ENCODE results near the gene RPH3AL. TPM values are rescaled to one million over a fixed set of nuclear protein-coding genes. Genes with fewer than 3 reads are reported as not detected.
A peak's percentile ranks its signal among the peaks of the same experiment; 100 is the strongest.

RPH3AL gene
- polyA plus RNA-seq, 3 donors: 0.71 to 1.9 (median 1.5) TPM

GRCh38 chr17:289409-289808, 63.2 kb downstream of the RPH3AL start:
- H2AFZ ChIP-seq (ENCODE audit: insufficient read depth, low read depth, low read length, poor library complexity, severe bottlenecking): no peak overlapping the region
- no peaks in the 10 kb centered on the region for H4K20me1 ChIP-seq (ENCODE audit: insufficient read depth, low read length)
- Mint-ChIP-seq H3K27me3 (ENCODE audit: low read depth in 3 of 3) (peaks cover 13 to 24% (median 16%) of the 10 kb centered on the region in 3 donors), H3K27ac (peak overlapping the region in 1 of 7 donors; percentile 51), H3K9me3 (peaks cover 0 to 3% (median 0%) of the 10 kb centered on the region in 7 donors), H3K4me1 (peaks cover 30% of the 10 kb centered on the region), H3K36me3 (no peaks in the 10 kb centered on the region), H3K4me3 (no peak overlapping the region)
- no peak overlapping the region for H3K27ac ChIP-seq (ENCODE audit: low read depth in 1 of 2, low read length in 2 of 2)
- no peak overlapping the region for H3K4me3 ChIP-seq (replicated peaks in 1 of 3; ENCODE audit: low read depth in 2 of 3, low read length in 3 of 3)
- no peak for TF ChIP-seq CTCF (IDR thresholded peaks at IDR 0.05)
- WGBS (ENCODE audit: insufficient coverage): 89% methylated on average over 17 of the region's 18 CpGs
- DNase-seq: no peak
- no peak overlapping the region for H3K4me2 ChIP-seq (replicated peaks; ENCODE audit: extremely low read depth, low read length, poor library complexity, severe bottlenecking)
- H3K36me3 ChIP-seq (replicated peaks in 1 of 2; ENCODE audit: control insufficient read depth in 1 of 2, insufficient read depth in 2 of 2, low read length in 2 of 2): no peaks in the 10 kb centered on the region
- no peak overlapping the region for H3K9ac ChIP-seq (ENCODE audit: insufficient read depth, low read length, poor library complexity, severe bottlenecking)
- H3K79me2 ChIP-seq (ENCODE audit: insufficient read depth, low read length): no peaks in the 10 kb centered on the region
- H3K4me1 ChIP-seq (ENCODE audit: control insufficient read depth in 1 of 2, insufficient read depth in 2 of 2, low read length in 2 of 2): peaks cover 0 to 9% of the 10 kb centered on the region in 2 donors
- H3K9me3 ChIP-seq (replicated peaks in 1 of 2; ENCODE audit: control insufficient read depth in 1 of 2, insufficient read depth in 1 of 2, low read length in 2 of 2): no peaks in the 10 kb centered on the region
- H3K27me3 ChIP-seq (ENCODE audit: control insufficient read depth in 2 of 2, insufficient read depth in 2 of 2, low read length in 2 of 2): peaks cover 0 to 2% of the 10 kb centered on the region in 2 donors
- intact Hi-C loops (cut with micrococcal nuclease): no loop called here

- Histone ChIP-seq H3K9ac (ENCODE audit: insufficient read depth, low read length, poor library complexity, severe bottlenecking) (no peak overlapping the region), H3K4me1 (ENCODE audit: control insufficient read depth in 1 of 2, insufficient read depth in 2 of 2, low read length in 2 of 2) (peaks cover 0 to 9% of the 10 kb centered on the region in 2 donors), H3K4me2 (replicated peaks; ENCODE audit: extremely low read depth, low read length, poor library complexity, severe bottlenecking) (no peak overlapping the region), H3K9me3 (replicated peaks in 1 of 2; ENCODE audit: control insufficient read depth in 1 of 2, insufficient read depth in 1 of 2, low read length in 2 of 2) (no peaks in the 10 kb centered on the region), H3K27me3 (ENCODE audit: control insufficient read depth in 2 of 2, insufficient read depth in 2 of 2, low read length in 2 of 2) (peaks cover 0 to 2% of the 10 kb centered on the region in 2 donors), H3K79me2 (ENCODE audit: insufficient read depth, low read length) (no peaks in the 10 kb centered on the region), H2AFZ (ENCODE audit: insufficient read depth, low read depth, low read length, poor library complexity, severe bottlenecking) (no peak overlapping the region), H3K4me3 (replicated peaks in 1 of 3; ENCODE audit: low read depth in 2 of 3, low read length in 3 of 3) (no peak overlapping the region), H3K27ac (ENCODE audit: low read depth in 1 of 2, low read length in 2 of 2) (no peak overlapping the region), H3K36me3 (replicated peaks in 1 of 2; ENCODE audit: control insufficient read depth in 1 of 2, insufficient read depth in 2 of 2, low read length in 2 of 2) (no peaks in the 10 kb centered on the region), H4K20me1 (ENCODE audit: insufficient read depth, low read length) (no peaks in the 10 kb centered on the region)
- 39% methylated on average over 2 of the region's 17 CpGs for WGBS (ENCODE audit: insufficient coverage)
- H3K4me3 Mint-ChIP-seq: no peak overlapping the region
- intact Hi-C loops (cut with micrococcal nuclease): no loop called here
- H3K9me3 Mint-ChIP-seq: peaks cover 0 to 2% (median 0%) of the 10 kb centered on the region in 7 donors
- H3K4me1 Mint-ChIP-seq: peaks cover 25% of the 10 kb centered on the region
- no peak overlapping the region for H3K27ac Mint-ChIP-seq
- no peaks in the 10 kb centered on the region for H3K36me3 Mint-ChIP-seq
- DNase-seq: no peak
- peaks cover 9 to 19% (median 12%) of the 10 kb centered on the region in 3 donors for H3K27me3 Mint-ChIP-seq (ENCODE audit: low read depth in 3 of 3)
- no peak for TF ChIP-seq CTCF (IDR thresholded peaks at IDR 0.05)
These were observed 63.7 kb downstream of the RPH3AL start for GRCh38 chr17:288802-289356.
